Trophoblast cell (in vitro differentiated cells and primary cell): ENCODE results near the gene LRR1.

Experiments
- DNase-seq, 2 donors: peaks; one replicate each; pipeline ENCODE4 v3.0.0-alpha.2; 2016
- H2AFZ ChIP-seq: 2 replicates; pipeline ENCODE4 v1.6.1; 2013; ENCODE audit warnings: low read length, moderate library complexity, mild to moderate bottlenecking; ENCODE audit not compliant: insufficient read depth, poor library complexity
- H2AK5ac ChIP-seq: 2 replicates; pipeline ENCODE4 v1.6.1; 2013; ENCODE audit warnings: mild to moderate bottlenecking, low read length
- H2BK120ac ChIP-seq: 2 replicates; pipeline ENCODE4 v1.6.1; 2013; ENCODE audit warnings: low read length, mild to moderate bottlenecking, moderate library complexity; ENCODE audit not compliant: insufficient read depth, poor library complexity
- H2BK12ac ChIP-seq: 2 replicates; pipeline ENCODE4 v1.6.1; 2013; ENCODE audit warnings: mild to moderate bottlenecking, low read length, moderate library complexity
- H2BK5ac ChIP-seq: 2 replicates; pipeline ENCODE4 v1.6.1; 2013; ENCODE audit warnings: low read length, low read depth, moderate library complexity, mild to moderate bottlenecking; ENCODE audit not compliant: poor library complexity
- H3K14ac ChIP-seq: 2 replicates; pipeline ENCODE4 v1.6.1; 2013; ENCODE audit warnings: mild to moderate bottlenecking, low read length
- H3K18ac ChIP-seq: 2 replicates; pipeline ENCODE4 v1.6.1; 2013; ENCODE audit warnings: mild to moderate bottlenecking, low read length
- H3K23ac ChIP-seq: 2 replicates; pipeline ENCODE4 v1.6.1; 2013; ENCODE audit warnings: low read length
- H3K27ac ChIP-seq: 2 replicates; pipeline ENCODE4 v1.5.1; 2013; ENCODE audit warnings: low read depth, mild to moderate bottlenecking, inconsistent platforms, low read length, moderate library complexity
- H3K27me3 ChIP-seq: 2 replicates; pipeline ENCODE4 v1.6.1; 2013; ENCODE audit warnings: inconsistent platforms, mild to moderate bottlenecking, low read length, moderate library complexity; ENCODE audit not compliant: insufficient read depth
- H3K36me3 ChIP-seq, 2 experiments: 1 replicate in 1 of 2; 2 replicates in 1 of 2; pipeline ENCODE4 v1.6.1; 2013; ENCODE audit warnings: low read length in 2 of 2, mild to moderate bottlenecking in 2 of 2, moderate library complexity in 1 of 2; ENCODE audit not compliant: insufficient read depth in 2 of 2, control insufficient read depth in 1 of 2
- H3K4ac ChIP-seq: 2 replicates; pipeline ENCODE4 v1.6.1; 2013; ENCODE audit warnings: low read depth, mild to moderate bottlenecking, low read length, moderate library complexity
- H3K4me1 ChIP-seq, 2 experiments: 1 replicate in 1 of 2; 2 replicates in 1 of 2; pipeline ENCODE4 v1.6.1; 2013; ENCODE audit warnings: low read length in 2 of 2, mild to moderate bottlenecking in 2 of 2, moderate library complexity in 1 of 2; ENCODE audit not compliant: insufficient read depth in 2 of 2, control insufficient read depth in 1 of 2
- H3K4me2 ChIP-seq: 2 replicates; pipeline ENCODE4 v1.6.1; 2013; ENCODE audit warnings: inconsistent platforms, mild to moderate bottlenecking, low read length, moderate library complexity
- H3K4me3 ChIP-seq: 2 replicates; pipeline ENCODE4 v1.5.1; 2013; ENCODE audit warnings: mild to moderate bottlenecking, low read depth, low read length, inconsistent platforms
- H3K79me1 ChIP-seq: one replicate; pipeline ENCODE4 v1.6.1; 2013; ENCODE audit warnings: low read length
- H3K79me2 ChIP-seq: 2 replicates; pipeline ENCODE4 v1.6.1; 2013; ENCODE audit warnings: low read length, mild to moderate bottlenecking; ENCODE audit not compliant: control insufficient read depth, insufficient read depth, poor library complexity
- H3K9ac ChIP-seq: 2 replicates; pipeline ENCODE4 v1.6.1; 2013; ENCODE audit warnings: mild to moderate bottlenecking, low read length
- H3K9me3 ChIP-seq: 2 replicates; pipeline ENCODE4 v1.6.1; 2013; ENCODE audit warnings: low read depth, mild to moderate bottlenecking, control low read depth, inconsistent platforms, low read length; ENCODE audit not compliant: insufficient read depth
- H4K12ac ChIP-seq: 2 replicates; pipeline ENCODE4 v1.6.1; 2013; ENCODE audit warnings: low read depth, mild to moderate bottlenecking, low read length, moderate library complexity
- H4K8ac ChIP-seq: 2 replicates; pipeline ENCODE4 v1.6.1; 2013; ENCODE audit warnings: low read depth, mild to moderate bottlenecking, low read length, moderate library complexity
- H4K91ac ChIP-seq: one replicate; pipeline ENCODE4 v1.6.1; 2013; ENCODE audit warnings: low read depth, mild to moderate bottlenecking, low read length, moderate library complexity
- WGBS: extraction: QIAGEN DNeasy Blood & Tissue Kit; methylation state at CpG from one replicate; pipeline ENCODE4 v1.1.7; 2013; ENCODE audit warnings: missing lambda C conversion rate; ENCODE audit not compliant: insufficient read length, insufficient coverage; ENCODE audit errors: extremely low coverage; 5-methylcytosine and 5-hydroxymethylcytosine counted together

Gene LRR1

GRCh38 chr14:49551569-49551968 is 47.2 kb upstream of the LRR1 start:
- Histone ChIP-seq H3K4me2 (no peak overlapping the region), H3K79me2 (no peaks in the 10 kb centered on the region), H4K12ac (no peak overlapping the region), H2BK12ac (no peak overlapping the region), H3K14ac (no peak overlapping the region), H3K4me1 (peaks cover 0 to 2% of the 10 kb centered on the region in 2 experiments), H2BK5ac (no peak overlapping the region), H3K36me3 (no peaks in the 10 kb centered on the region), H3K27me3 (no peaks in the 10 kb centered on the region), H3K18ac (no peak overlapping the region), H3K4ac (no peak overlapping the region), H4K91ac (no peak overlapping the region), H4K8ac (no peak overlapping the region), H3K27ac (no peak overlapping the region), H3K4me3 (no peak overlapping the region), H3K9me3 (no peaks in the 10 kb centered on the region), H3K23ac (no peak overlapping the region), H3K79me1 (no peaks in the 10 kb centered on the region), H2AFZ (no peak overlapping the region), H3K9ac (no peak overlapping the region), H2AK5ac (no peak overlapping the region), H2BK120ac (no peak overlapping the region)
- no CpG with 5 or more reads among the region's 2 CpGs for WGBS
- no peak for DNase-seq

- H3K9ac ChIP-seq = no peak overlapping the region
- H3K27me3 ChIP-seq = no peaks in the 10 kb centered on the region
- no peak overlapping the region for H2BK5ac ChIP-seq
- H3K14ac ChIP-seq = no peak overlapping the region
- peaks cover 0 to 2% of the 10 kb centered on the region in 2 experiments for H3K4me1 ChIP-seq
- H3K4me3 ChIP-seq = no peak overlapping the region
- no peaks in the 10 kb centered on the region for H3K36me3 ChIP-seq
- H3K18ac ChIP-seq = no peak overlapping the region
- H4K12ac ChIP-seq = no peak overlapping the region
- H3K9me3 ChIP-seq = no peaks in the 10 kb centered on the region
- H3K4me2 ChIP-seq = no peak overlapping the region
- no peak overlapping the region for H4K91ac ChIP-seq
- no peak overlapping the region for H2AK5ac ChIP-seq
- no peak overlapping the region for H3K27ac ChIP-seq
- no peak overlapping the region for H2BK12ac ChIP-seq
- no peak overlapping the region for H3K4ac ChIP-seq
- no peak overlapping the region for H3K23ac ChIP-seq
- H2AFZ ChIP-seq = no peak overlapping the region
- H3K79me2 ChIP-seq = no peaks in the 10 kb centered on the region
- H3K79me1 ChIP-seq = no peaks in the 10 kb centered on the region
- no peak overlapping the region for H4K8ac ChIP-seq
- DNase-seq = no peak
- no peak overlapping the region for H2BK120ac ChIP-seq
Measured at GRCh38 chr14:49553106-49553505, 45.6 kb upstream of the LRR1 start.

GRCh38 chr14:49553892-49554291 is 44.8 kb upstream of the LRR1 start:
- Histone ChIP-seq H2AK5ac (no peak overlapping the region), H3K9me3 (no peaks in the 10 kb centered on the region), H3K27ac (no peak overlapping the region), H4K91ac (no peak overlapping the region), H4K8ac (no peak overlapping the region), H3K9ac (no peak overlapping the region), H2BK12ac (no peak overlapping the region), H4K12ac (no peak overlapping the region), H3K79me2 (no peaks in the 10 kb centered on the region), H3K14ac (no peak overlapping the region), H3K23ac (no peak overlapping the region), H3K4me3 (no peak overlapping the region), H3K4ac (no peak overlapping the region), H2BK120ac (no peak overlapping the region), H2BK5ac (no peak overlapping the region), H3K36me3 (no peaks in the 10 kb centered on the region), H3K4me1 (peaks cover 0 to 2% of the 10 kb centered on the region in 2 experiments), H3K4me2 (no peak overlapping the region), H3K79me1 (no peaks in the 10 kb centered on the region), H3K18ac (no peak overlapping the region), H3K27me3 (no peaks in the 10 kb centered on the region), H2AFZ (no peak overlapping the region)
- WGBS = no CpG with 5 or more reads among the region's 3 CpGs
- no peak for DNase-seq

GRCh38 chr14:49559979-49560768 is 38.6 kb upstream of the LRR1 start:
- H3K27me3 ChIP-seq = no peaks in the 10 kb centered on the region
- H3K4me3 ChIP-seq = no peak overlapping the region
- no peaks in the 10 kb centered on the region for H3K79me2 ChIP-seq
- WGBS = no CpG with 5 or more reads among the region's 6 CpGs
- H4K8ac ChIP-seq = no peak overlapping the region
- no peak overlapping the region for H3K18ac ChIP-seq
- no peak overlapping the region for H3K23ac ChIP-seq
- H3K9me3 ChIP-seq = no peaks in the 10 kb centered on the region
- no peak overlapping the region for H2AK5ac ChIP-seq
- H3K4me2 ChIP-seq = no peak overlapping the region
- H3K4ac ChIP-seq = no peak overlapping the region
- H2BK120ac ChIP-seq = no peak overlapping the region
- no peak overlapping the region for H3K9ac ChIP-seq
- H2BK5ac ChIP-seq = no peak overlapping the region
- no peak overlapping the region for H4K91ac ChIP-seq
- H2AFZ ChIP-seq = no peak overlapping the region
- no peaks in the 10 kb centered on the region for H3K4me1 ChIP-seq
- H3K79me1 ChIP-seq = no peaks in the 10 kb centered on the region
- no peak overlapping the region for H4K12ac ChIP-seq
- H3K27ac ChIP-seq = no peak overlapping the region
- DNase-seq = no peak
- no peaks in the 10 kb centered on the region for H3K36me3 ChIP-seq
- no peak overlapping the region for H3K14ac ChIP-seq
- no peak overlapping the region for H2BK12ac ChIP-seq
